Activated effector memory CD4-positive, alpha-beta T cell treated with Interleukin-2 at 50 U/mL for 16 hours (primary cell): ENCODE measurements around the gene PATJ.
"Not testable (repeated sequence)": the region's sequence is repeated elsewhere in the genome, so short reads cannot be mapped to it uniquely, and the experiment has no call there.

ENCODE experiments used
- DNase-seq: peaks from one replicate; pipeline ENCODE4 v3.0.0-alpha.2; 2020

The PATJ gene

GRCh38 chr1:61749574-61749973 is 7.3 kb downstream of the PATJ start:
- no peak for DNase-seq

- no peak for DNase-seq
Measured at GRCh38 chr1:61752921-61753389, 10.7 kb downstream of the PATJ start.

- no peak for DNase-seq
Measured at GRCh38 chr1:61753998-61754508, 11.8 kb downstream of the PATJ start.

- no peak for DNase-seq
Measured at GRCh38 chr1:61754545-61754944, 12.3 kb downstream of the PATJ start.

- DNase-seq: no peak
Measured at GRCh38 chr1:61756773-61757172, 14.5 kb downstream of the PATJ start.

GRCh38 chr1:61757950-61758349 is 15.7 kb downstream of the PATJ start:
- no peak for DNase-seq

GRCh38 chr1:61770131-61770530 is 27.9 kb downstream of the PATJ start:
- DNase-seq: no peak

GRCh38 chr1:61776091-61776490 is 33.8 kb downstream of the PATJ start:
- no peak for DNase-seq

- DNase-seq: no peak
Measured at GRCh38 chr1:61779231-61779630, 37.0 kb downstream of the PATJ start.

GRCh38 chr1:61781151-61781550 is 38.9 kb downstream of the PATJ start:
- no peak for DNase-seq

GRCh38 chr1:61782771-61783170 is 40.5 kb downstream of the PATJ start:
- DNase-seq: peak; percentile 24

- DNase-seq: no peak
Measured at GRCh38 chr1:61784726-61785125, 42.4 kb downstream of the PATJ start.

- no peak for DNase-seq
Measured at GRCh38 chr1:61790837-61791236, 48.6 kb downstream of the PATJ start.

- no peak for DNase-seq
Measured at GRCh38 chr1:61797045-61797755, 54.9 kb downstream of the PATJ start.

GRCh38 chr1:61801047-61801446 is 58.8 kb downstream of the PATJ start:
- DNase-seq: not testable (repeated sequence)

- no peak for DNase-seq
Measured at GRCh38 chr1:61807606-61808140, 65.4 kb downstream of the PATJ start.

GRCh38 chr1:61808321-61808720 is 66.0 kb downstream of the PATJ start:
- no peak for DNase-seq

GRCh38 chr1:61808968-61809367 is 66.7 kb downstream of the PATJ start:
- DNase-seq: no peak

- DNase-seq: no peak
Measured at GRCh38 chr1:61812916-61813315, 70.6 kb downstream of the PATJ start.

GRCh38 chr1:61816191-61816590 is 73.9 kb downstream of the PATJ start:
- DNase-seq: no peak

GRCh38 chr1:61818992-61819391 is 76.7 kb downstream of the PATJ start:
- no peak for DNase-seq

GRCh38 chr1:61819421-61819820 is 77.1 kb downstream of the PATJ start:
- no peak for DNase-seq

- no peak for DNase-seq
Measured at GRCh38 chr1:61825393-61825792, 83.1 kb downstream of the PATJ start.

GRCh38 chr1:61828805-61829204 is 86.5 kb downstream of the PATJ start:
- DNase-seq: no peak

GRCh38 chr1:61836649-61837048 is 94.4 kb downstream of the PATJ start:
- DNase-seq: no peak
